Smooth muscle cell (in vitro differentiated cells): ENCODE results near the gene TK2. TPM values are rescaled to one million over a fixed set of nuclear protein-coding genes. Genes with fewer than 3 reads are reported as not detected.

ENCODE experiments used
- DNase-seq: peaks from one replicate; lab custom pipeline; 2025; ENCODE audit not compliant: unreplicated experiment; lab: John Stamatoyannopoulos, UW
- H2AFZ ChIP-seq: fragments of 200-600 bp; sonication (generic); 2 replicates; pipeline ENCODE4 v1.6.0; 2016; ENCODE audit warnings: antibody characterized with exemption, low read depth, mild to moderate bottlenecking
- H3F3A ChIP-seq: fragments of 200-600 bp; sonication (generic); 2 replicates; pipeline ENCODE4 v1.6.0; 2017; ENCODE audit warnings: antibody characterized with exemption, low read depth
- H3K27ac ChIP-seq: fragments of 200-600 bp; sonication (generic); 2 replicates; pipeline ENCODE4 v1.5.1; 2016; ENCODE audit warnings: low read depth, mild to moderate bottlenecking
- H3K27me3 ChIP-seq: fragments of 200-600 bp; sonication (generic); 2 replicates; pipeline ENCODE4 v1.6.1; 2016; ENCODE audit warnings: low read depth, mild to moderate bottlenecking
- H3K36me3 ChIP-seq: fragments of 200-600 bp; sonication (generic); 2 replicates; pipeline ENCODE4 v1.5.1; 2016; ENCODE audit warnings: low read depth
- H3K4me1 ChIP-seq: fragments of 200-600 bp; sonication (generic); 2 replicates; pipeline ENCODE4 v1.5.1; 2016; ENCODE audit warnings: low read depth
- H3K4me2 ChIP-seq: fragments of 200-600 bp; sonication (generic); 2 replicates; pipeline ENCODE4 v1.6.0; 2016; ENCODE audit warnings: mild to moderate bottlenecking
- H3K4me3 ChIP-seq: fragments of 200-600 bp; sonication (generic); 2 replicates; pipeline ENCODE4 v1.5.1; 2016; ENCODE audit warnings: mild to moderate bottlenecking
- H3K79me2 ChIP-seq: fragments of 200-600 bp; sonication (generic); 2 replicates; pipeline ENCODE4 v1.6.0; 2016; ENCODE audit warnings: low read depth, mild to moderate bottlenecking
- H3K9ac ChIP-seq: fragments of 200-600 bp; sonication (generic); 2 replicates; pipeline ENCODE4 v1.6.0; 2016; ENCODE audit warnings: low read depth
- H3K9me3 ChIP-seq: fragments of 200-600 bp; sonication (generic); replicated peaks from 2 replicates; pipeline ENCODE4 v1.5.1; 2016; ENCODE audit warnings: low read depth
- H4K20me1 ChIP-seq: fragments of 200-600 bp; sonication (generic); 2 replicates; pipeline ENCODE4 v1.6.0; 2016; ENCODE audit warnings: low read depth
- CTCF ChIP-seq: fragments of 200-600 bp; sonication (generic); IDR thresholded peaks from 2 replicates; pipeline ENCODE4 v1.5.1; 2017; ENCODE audit warnings: borderline replicate concordance, mild to moderate bottlenecking, antibody characterized with exemption; ENCODE audit not compliant: insufficient read depth, poor library complexity, severe bottlenecking
- WGBS: methylation state at CpG from one replicate; pipeline ENCODE4 v1.1.7; 2016; ENCODE audit warnings: low lambda C conversion rate; 5-methylcytosine and 5-hydroxymethylcytosine counted together
- polyA plus RNA-seq: library from polyadenylated mRNA; unstranded; fragments of >200 nt; fragmentation: Nextera tagmentation; extraction: Ambion mirVana; gene quantifications from 2 replicates; pipeline ENCODE4 v1.2.1, GENCODE V29; 2016
- total RNA-seq: library from RNA; depleted of rRNA; stranded (reverse); fragments of >200 nt; gene quantifications from 2 replicates; pipeline ENCODE4 v1.2.3, GENCODE V29; 2014

The TK2 gene
- total and polyA plus RNA-seq, 2 experiments from 2014 or later = 7.3 to 9.7 TPM

DNA sequence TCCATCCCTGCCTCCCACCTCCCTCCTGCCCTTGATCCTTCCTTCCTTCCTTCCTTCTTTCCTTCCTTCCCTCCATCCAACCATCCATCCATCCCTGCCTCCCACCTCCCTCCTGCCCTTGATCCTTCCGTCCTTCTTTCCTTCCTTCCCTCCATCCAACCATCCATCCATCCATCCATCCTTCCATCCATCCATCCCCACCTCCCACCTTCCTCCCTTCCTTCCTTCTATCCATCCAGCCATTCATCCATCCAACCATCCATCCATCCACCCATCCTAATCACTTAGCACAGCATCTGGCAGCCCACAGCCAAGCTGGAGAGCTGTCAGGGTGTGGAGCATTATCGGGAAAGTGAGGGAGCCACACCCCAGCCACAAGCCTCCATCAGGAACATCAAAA, 54.5 kb downstream of the TK2 start:
- no peaks in the 10 kb centered on the region for H3K4me1 ChIP-seq
- no peaks in the 10 kb centered on the region for H3K79me2 ChIP-seq
- DNase-seq = no peak
- 95% methylated on average over 1 of the region's 2 CpGs for WGBS
- H3F3A ChIP-seq = no peaks in the 10 kb centered on the region
- no peak overlapping the region for H3K4me2 ChIP-seq
- no peaks in the 10 kb centered on the region for H3K9me3 ChIP-seq
- no peaks in the 10 kb centered on the region for H3K27me3 ChIP-seq
- no peak overlapping the region for H3K27ac ChIP-seq
- H3K36me3 ChIP-seq = no peaks in the 10 kb centered on the region
- no peak overlapping the region for H2AFZ ChIP-seq
- H3K4me3 ChIP-seq = no peak overlapping the region
- H3K9ac ChIP-seq = no peak overlapping the region
- H4K20me1 ChIP-seq = no peaks in the 10 kb centered on the region
- no peak for TF ChIP-seq CTCF

- TF ChIP-seq CTCF = no peak
- 86% methylated on average over 1 of the region's 2 CpGs for WGBS
- Histone ChIP-seq H3K27ac (no peak overlapping the region), H3F3A (no peaks in the 10 kb centered on the region), H3K9ac (no peak overlapping the region), H3K4me1 (no peaks in the 10 kb centered on the region), H3K27me3 (no peaks in the 10 kb centered on the region), H3K9me3 (no peaks in the 10 kb centered on the region), H4K20me1 (no peaks in the 10 kb centered on the region), H3K4me3 (no peak overlapping the region), H3K36me3 (no peaks in the 10 kb centered on the region), H3K4me2 (no peak overlapping the region), H2AFZ (no peak overlapping the region), H3K79me2 (no peaks in the 10 kb centered on the region)
- DNase-seq = no peak
These were observed 55.0 kb downstream of the TK2 start for GRCh38 chr16:66494916-66495315.

DNA sequence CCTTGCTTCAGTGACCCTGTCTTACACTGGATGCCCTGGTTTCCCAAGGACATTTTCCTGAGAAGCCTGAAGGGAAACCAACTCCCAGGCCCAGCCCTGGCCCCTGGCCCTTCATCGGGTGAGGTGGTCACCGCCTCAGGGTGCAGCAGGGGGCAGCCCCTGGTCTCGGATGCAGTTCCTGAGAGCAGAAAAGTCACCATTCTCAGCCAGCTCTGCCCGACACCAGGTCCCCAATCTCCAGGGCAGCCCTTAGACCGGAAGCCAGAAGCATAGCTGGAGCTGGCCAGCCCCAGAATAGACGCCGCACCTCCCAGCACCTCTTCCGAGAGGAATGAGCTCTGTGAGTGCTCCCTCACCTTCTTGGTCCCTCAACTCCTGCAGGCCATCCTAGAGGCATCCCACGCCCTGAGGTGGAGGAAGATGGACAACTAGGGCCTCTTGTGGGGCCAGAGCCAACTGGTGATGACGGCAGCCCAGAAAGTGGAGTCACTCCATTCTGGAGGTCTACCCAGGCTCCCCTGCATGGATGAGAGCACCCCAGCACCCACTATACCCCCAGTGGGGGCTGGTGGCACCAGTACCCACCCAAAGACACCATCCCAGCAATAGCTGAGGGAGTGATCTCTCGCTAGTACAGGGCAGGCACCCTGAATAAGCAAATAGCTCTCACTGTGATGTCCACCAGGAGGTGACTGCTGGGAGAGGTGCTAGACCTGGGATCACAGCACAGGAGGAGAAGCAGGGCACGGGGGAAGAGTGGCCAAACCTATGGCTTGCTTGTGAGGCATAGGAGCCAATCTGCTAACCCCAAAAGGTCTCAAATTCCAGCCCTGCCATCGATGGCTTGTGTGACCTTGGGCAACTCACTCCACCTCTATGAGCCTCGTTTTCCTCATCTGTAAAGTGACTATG, 56.2 kb downstream of the TK2 start:
- Histone ChIP-seq H3K27ac (no peak overlapping the region), H2AFZ (no peak overlapping the region), H3K79me2 (no peaks in the 10 kb centered on the region), H3K27me3 (no peaks in the 10 kb centered on the region), H3K36me3 (no peaks in the 10 kb centered on the region), H4K20me1 (no peaks in the 10 kb centered on the region), H3K4me3 (no peak overlapping the region), H3K4me1 (no peaks in the 10 kb centered on the region), H3K4me2 (no peak overlapping the region), H3F3A (no peaks in the 10 kb centered on the region), H3K9me3 (no peaks in the 10 kb centered on the region), H3K9ac (no peak overlapping the region)
- DNase-seq = no peak
- WGBS = 94% methylated on average over 14 of the region's 14 CpGs
- no peak for TF ChIP-seq CTCF

- no peaks in the 10 kb centered on the region for H3F3A ChIP-seq
- no peak for DNase-seq
- WGBS = 87% methylated on average over 7 of the region's 7 CpGs
- no peak for TF ChIP-seq CTCF
- H4K20me1 ChIP-seq = no peaks in the 10 kb centered on the region
- no peaks in the 10 kb centered on the region for H3K27me3 ChIP-seq
- no peaks in the 10 kb centered on the region for H3K9me3 ChIP-seq
- H3K36me3 ChIP-seq = no peaks in the 10 kb centered on the region
- no peak overlapping the region for H3K4me2 ChIP-seq
- no peak overlapping the region for H3K4me3 ChIP-seq
- no peak overlapping the region for H3K27ac ChIP-seq
- no peaks in the 10 kb centered on the region for H3K79me2 ChIP-seq
- no peaks in the 10 kb centered on the region for H3K4me1 ChIP-seq
- no peak overlapping the region for H2AFZ ChIP-seq
- H3K9ac ChIP-seq = no peak overlapping the region
These were observed 58.2 kb downstream of the TK2 start for GRCh38 chr16:66491716-66492064.
